ENCODE results near the gene LRP2.
A peak's percentile ranks its signal among the peaks of the same experiment; 100 is the strongest.

Gene LRP2

GRCh38 chr2:169388161-169388560 is 25.8 kb upstream of the LRP2 start:
- no peak for DNase-seq (ENCODE audit: low read depth)
- no peak for TF ChIP-seq CTCF (IDR thresholded peaks at IDR 0.05; ENCODE audit: low read depth, low read length, missing control alignments)
- in situ Hi-C loops (cut with HindIII; ENCODE audit: low sequenced_read_pairs): no loop called here
- H3K4me3 ChIP-seq (ENCODE audit: low read depth, low read length): no peak overlapping the region

- TF ChIP-seq CTCF (IDR thresholded peaks at IDR 0.05; ENCODE audit: low read depth, low read length, missing control alignments): no peak
- DNase-seq (ENCODE audit: low read depth): no peak
- no peak overlapping the region for H3K4me3 ChIP-seq (ENCODE audit: low read depth, low read length)
- in situ Hi-C loops (cut with HindIII; ENCODE audit: low sequenced_read_pairs): no loop called here
Measured at GRCh38 chr2:169386722-169387121, 24.4 kb upstream of the LRP2 start.

GRCh38 chr2:169384816-169385215 is 22.5 kb upstream of the LRP2 start:
- in situ Hi-C loops (cut with HindIII; ENCODE audit: low sequenced_read_pairs): no loop called here
- no peak overlapping the region for H3K4me3 ChIP-seq (ENCODE audit: low read depth, low read length)
- DNase-seq (ENCODE audit: low read depth): no peak
- TF ChIP-seq CTCF (IDR thresholded peaks at IDR 0.05; ENCODE audit: low read depth, low read length, missing control alignments): no peak

GRCh38 chr2:169372561-169372960 is 10.2 kb upstream of the LRP2 start:
- no peak for DNase-seq (ENCODE audit: low read depth)
- in situ Hi-C loops (cut with HindIII; ENCODE audit: low sequenced_read_pairs): no loop called here
- TF ChIP-seq CTCF (IDR thresholded peaks at IDR 0.05; ENCODE audit: low read depth, low read length, missing control alignments): no peak
- no peak overlapping the region for H3K4me3 ChIP-seq (ENCODE audit: low read depth, low read length)

- no peak overlapping the region for H3K4me3 ChIP-seq (ENCODE audit: low read depth, low read length)
- no peak for DNase-seq (ENCODE audit: low read depth)
- in situ Hi-C loops (cut with HindIII; ENCODE audit: low sequenced_read_pairs): no loop called here
- no peak for TF ChIP-seq CTCF (IDR thresholded peaks at IDR 0.05; ENCODE audit: low read depth, low read length, missing control alignments)
Measured at GRCh38 chr2:169366066-169366465, 3.7 kb upstream of the LRP2 start.

- peak overlapping the region; percentile 48 for H3K4me3 ChIP-seq (ENCODE audit: low read depth, low read length)
- DNase-seq (ENCODE audit: low read depth): no peak
- in situ Hi-C loops (cut with HindIII; ENCODE audit: low sequenced_read_pairs): no loop called here
- TF ChIP-seq CTCF (IDR thresholded peaks at IDR 0.05; ENCODE audit: low read depth, low read length, missing control alignments): no peak
Measured at GRCh38 chr2:169365029-169365480, 2.7 kb upstream of the LRP2 start.

Measured in astrocyte of the cerebellum (primary cell).